ENCODE results near the gene CXCL12.

CXCL12 gene

DNA sequence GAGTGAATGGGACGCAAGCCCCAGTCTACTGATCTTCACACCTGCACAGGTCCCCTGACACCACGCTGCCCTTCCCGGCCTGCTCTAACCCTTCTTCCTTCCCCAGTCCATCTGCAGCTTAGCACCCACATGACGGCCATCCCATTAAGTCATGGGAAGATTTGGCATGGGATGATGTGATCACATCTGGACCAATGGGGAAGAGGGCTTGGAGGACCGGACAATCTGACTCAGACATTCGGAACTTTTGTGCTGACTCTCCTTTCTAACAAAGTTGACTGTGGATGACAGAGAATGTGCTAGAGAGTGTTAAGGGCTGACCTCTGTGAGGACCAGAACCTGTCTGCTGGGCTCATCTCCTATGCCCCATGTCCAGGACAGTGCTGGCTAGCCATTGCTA is 15.6 kb downstream of the CXCL12 start:
- TF ChIP-seq TAF1 (IDR thresholded peaks at IDR 0.05; ENCODE audit: low read depth) (no peak), CREB1 (IDR thresholded peaks at IDR 0.05; ENCODE audit: low read depth) (no peak), USF1 (IDR thresholded peaks at IDR 0.05) (no peak), FOXM1 (IDR thresholded peaks at IDR 0.05; ENCODE audit: borderline replicate concordance, low read depth) (no peak), TCF12 (IDR thresholded peaks at IDR 0.05; ENCODE audit: low read depth) (no peak), RAD21 (IDR thresholded peaks at IDR 0.05; ENCODE audit: low read depth) (no peak), TEAD4 (IDR thresholded peaks at IDR 0.05) (no peak), NFIC (IDR thresholded peaks at IDR 0.05) (no peak), REST (IDR thresholded peaks at IDR 0.05; ENCODE audit: low read depth) (no peak)
- TF ChIP-seq, protein P1, sequence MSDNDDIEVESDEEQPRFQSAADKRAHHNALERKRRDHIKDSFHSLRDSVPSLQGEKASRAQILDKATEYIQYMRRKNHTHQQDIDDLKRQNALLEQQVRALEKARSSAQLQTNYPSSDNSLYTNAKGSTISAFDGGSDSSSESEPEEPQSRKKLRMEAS (IDR thresholded peaks at IDR 0.05) = no peak

GRCh38 chr10:44368637-44369036 is 16.3 kb downstream of the CXCL12 start:
- TF ChIP-seq CEBPB (IDR thresholded peaks at IDR 0.05) (no peak), CREB1 (IDR thresholded peaks at IDR 0.05; ENCODE audit: low read depth) (no peak), TAF1 (IDR thresholded peaks at IDR 0.05; ENCODE audit: low read depth) (no peak), EP300 (IDR thresholded peaks at IDR 0.05; ENCODE audit: borderline replicate concordance) (no peak), USF1 (IDR thresholded peaks at IDR 0.05) (no peak), ZBTB7A (IDR thresholded peaks at IDR 0.05; ENCODE audit: low read depth) (no peak), NFIC (IDR thresholded peaks at IDR 0.05) (no peak), EGR1 (IDR thresholded peaks at IDR 0.05) (no peak), RAD21 (IDR thresholded peaks at IDR 0.05; ENCODE audit: low read depth) (no peak), REST (IDR thresholded peaks at IDR 0.05; ENCODE audit: low read depth) (no peak), TCF12 (IDR thresholded peaks at IDR 0.05; ENCODE audit: low read depth) (no peak)
- TF ChIP-seq, protein P1 (IDR thresholded peaks at IDR 0.05) = no peak

DNA sequence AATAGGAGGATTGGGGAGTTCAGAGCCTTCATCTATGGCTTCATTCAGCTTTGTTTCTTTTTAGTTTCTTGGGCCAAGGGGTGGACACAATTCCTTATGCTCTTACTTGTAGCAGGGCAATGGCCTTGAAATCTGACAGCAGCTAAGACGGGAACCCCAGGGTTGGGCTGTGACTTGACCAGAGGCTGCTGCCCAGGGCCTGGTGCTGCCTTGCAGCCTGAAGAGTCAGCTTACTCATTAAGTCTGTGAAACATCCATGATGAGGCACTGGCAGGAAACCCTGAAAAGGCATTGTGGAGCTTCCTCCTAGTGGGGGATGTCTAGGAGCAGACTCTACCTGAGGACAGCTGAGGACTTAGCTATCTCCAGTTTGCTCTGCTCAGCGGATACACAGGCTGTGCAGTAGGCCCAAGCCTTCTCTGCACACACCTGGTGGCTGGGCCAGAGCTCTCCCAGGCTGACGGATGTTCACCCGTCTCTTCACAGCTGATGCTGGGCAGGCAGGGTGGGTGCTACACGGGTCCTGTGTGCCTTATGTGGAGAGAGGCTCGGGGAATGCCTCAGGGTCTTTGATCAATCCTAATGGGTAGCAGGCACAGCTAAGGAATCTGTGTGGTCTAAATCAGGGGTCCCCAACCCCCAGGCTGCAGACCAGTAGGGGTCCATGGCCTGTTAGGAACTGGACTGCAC is 17.8 kb downstream of the CXCL12 start:
- TF ChIP-seq ZBTB7A (IDR thresholded peaks at IDR 0.05; ENCODE audit: low read depth) (no peak), TCF12 (IDR thresholded peaks at IDR 0.05; ENCODE audit: low read depth) (no peak), NFIC (IDR thresholded peaks at IDR 0.05) (no peak), YY1 (IDR thresholded peaks at IDR 0.05; ENCODE audit: low read depth) (no peak), CREB1 (IDR thresholded peaks at IDR 0.05; ENCODE audit: low read depth) (no peak), EP300 (IDR thresholded peaks at IDR 0.05; ENCODE audit: borderline replicate concordance) (no peak), CEBPB (IDR thresholded peaks at IDR 0.05) (no peak)

GRCh38 chr10:44364566-44364965 is 20.3 kb downstream of the CXCL12 start:
- TF ChIP-seq TCF12 (IDR thresholded peaks at IDR 0.05; ENCODE audit: low read depth) (no peak), NFIC (IDR thresholded peaks at IDR 0.05) (no peak), EGR1 (IDR thresholded peaks at IDR 0.05) (no peak), FOXM1 (IDR thresholded peaks at IDR 0.05; ENCODE audit: borderline replicate concordance, low read depth) (no peak), USF1 (IDR thresholded peaks at IDR 0.05) (no peak)

DNA sequence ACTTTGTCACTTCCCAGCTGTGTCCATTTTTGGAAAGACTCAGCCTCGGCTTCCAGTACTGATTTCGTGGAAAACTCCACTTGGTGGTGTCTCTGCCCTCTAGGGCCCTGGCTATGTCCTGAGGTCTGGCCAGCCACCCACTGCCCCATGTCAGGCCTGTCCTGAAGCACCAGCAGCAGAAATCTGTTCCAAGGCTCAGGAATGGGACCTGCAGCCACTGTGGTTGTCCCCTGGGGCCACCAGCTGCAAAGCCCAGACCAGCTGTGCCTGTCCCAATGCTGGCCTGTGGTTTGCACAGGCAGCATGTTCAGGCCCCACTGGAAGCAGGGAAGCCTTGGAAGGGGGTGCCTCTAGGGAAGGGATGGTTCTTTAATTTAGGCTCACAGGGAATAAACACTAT is 21.2 kb downstream of the CXCL12 start:
- TF ChIP-seq YY1 (IDR thresholded peaks at IDR 0.05; ENCODE audit: low read depth) = no peak
- no peak for TF ChIP-seq TAF1 (IDR thresholded peaks at IDR 0.05; ENCODE audit: low read depth)
